HFFc6 (cell line): ENCODE data around the gene MRC2. TPM values are rescaled to one million over a fixed set of nuclear protein-coding genes. Genes with fewer than 3 reads are reported as not detected.

ENCODE experiments used
- DNase-seq: peaks from one replicate; pipeline ENCODE4 v3.0.0-alpha.2; 2018
- H3K27ac Mint-ChIP-seq: 2 replicates; pipeline ENCODE4 v1.8.0; 2020; ENCODE audit warnings: mild to moderate bottlenecking, mixed read lengths
- H3K27me3 Mint-ChIP-seq: 2 replicates; pipeline ENCODE4 v1.8.0; 2021; ENCODE audit warnings: mild to moderate bottlenecking, moderate library complexity, mixed read lengths; ENCODE audit not compliant: insufficient read depth
- H3K36me3 Mint-ChIP-seq: 2 replicates; pipeline ENCODE4 v1.8.0; 2021; ENCODE audit warnings: low read depth, mixed read lengths
- H3K4me1 Mint-ChIP-seq: 2 replicates; pipeline ENCODE4 v1.8.0; 2020; ENCODE audit warnings: low read depth, mixed read lengths
- H3K4me3 Mint-ChIP-seq: 2 replicates; pipeline ENCODE4 v1.8.0; 2020; ENCODE audit warnings: mild to moderate bottlenecking, moderate library complexity, mixed read lengths
- H3K9me3 Mint-ChIP-seq: 2 replicates; pipeline ENCODE4 v1.8.0; 2020; ENCODE audit warnings: mild to moderate bottlenecking, mixed read lengths
- total RNA-seq, 6 experiments: library from RNA; stranded (reverse); fragmentation: NEBNext Ultra II Directional; extraction: Animal tissue kit (Norgen Biotek cat#: 25700); gene quantifications; 2 replicates in 1 of 6; 3 replicates in 5 of 6; pipeline ENCODE4 v1.2.3, GENCODE V29; 2021
- TF ChIP-seq, protein P1 (sequence below): fragments of 200-600 bp; sonication (generic); IDR thresholded peaks from 2 replicates; pipeline ENCODE4 v1.5.0; 2021; ENCODE audit warnings: antibody characterized with exemption, mild to moderate bottlenecking

MRC2 gene
- total RNA-seq, 6 experiments from 2014 or later: 255 to 313 (median 279) TPM

DNA sequence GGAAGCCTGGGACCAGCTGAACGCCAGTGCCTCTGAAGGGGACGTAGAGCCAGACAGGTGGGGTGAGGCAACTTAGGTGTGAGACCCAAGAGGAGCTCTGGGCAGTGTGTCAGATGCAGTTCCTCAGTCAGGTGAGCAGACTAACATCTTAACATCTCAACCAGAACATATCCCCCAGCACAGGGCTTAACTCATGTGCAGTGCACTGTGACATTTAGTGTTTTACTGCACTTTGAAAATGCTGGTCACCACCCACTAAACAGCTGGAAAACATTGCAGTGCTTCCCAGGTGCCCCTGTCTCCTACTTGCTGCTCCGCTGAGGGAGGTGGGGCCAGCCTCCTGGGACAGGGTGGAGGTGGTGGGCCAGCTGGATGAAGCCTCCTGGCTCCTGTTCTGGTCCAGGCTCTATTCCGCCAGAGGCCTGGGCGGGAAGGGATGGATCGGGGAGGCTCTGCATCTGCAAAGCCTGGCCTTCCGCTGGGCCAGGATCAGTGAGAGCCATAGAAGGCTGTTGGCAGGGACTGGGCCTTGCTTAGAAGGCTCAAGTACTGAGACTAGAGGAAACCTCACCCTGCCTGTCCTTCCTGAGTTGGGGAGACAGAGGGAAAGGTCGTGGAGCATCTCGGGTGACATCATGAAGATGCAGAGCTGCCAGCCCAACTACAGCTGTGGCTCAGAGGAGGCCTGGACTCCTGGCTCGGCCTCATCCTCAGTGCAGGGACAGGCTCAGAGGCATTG is 7.9 kb upstream of the MRC2 start:
- Mint-ChIP-seq H3K4me1 (peaks cover 22% of the 10 kb centered on the region), H3K27me3 (peaks cover 6% of the 10 kb centered on the region), H3K4me3 (no peak overlapping the region), H3K36me3 (peaks cover 7% of the 10 kb centered on the region; the same call in 1 of the 2 replicates), H3K27ac (no peak overlapping the region), H3K9me3 (no peaks in the 10 kb centered on the region)
- TF ChIP-seq, protein P1, sequence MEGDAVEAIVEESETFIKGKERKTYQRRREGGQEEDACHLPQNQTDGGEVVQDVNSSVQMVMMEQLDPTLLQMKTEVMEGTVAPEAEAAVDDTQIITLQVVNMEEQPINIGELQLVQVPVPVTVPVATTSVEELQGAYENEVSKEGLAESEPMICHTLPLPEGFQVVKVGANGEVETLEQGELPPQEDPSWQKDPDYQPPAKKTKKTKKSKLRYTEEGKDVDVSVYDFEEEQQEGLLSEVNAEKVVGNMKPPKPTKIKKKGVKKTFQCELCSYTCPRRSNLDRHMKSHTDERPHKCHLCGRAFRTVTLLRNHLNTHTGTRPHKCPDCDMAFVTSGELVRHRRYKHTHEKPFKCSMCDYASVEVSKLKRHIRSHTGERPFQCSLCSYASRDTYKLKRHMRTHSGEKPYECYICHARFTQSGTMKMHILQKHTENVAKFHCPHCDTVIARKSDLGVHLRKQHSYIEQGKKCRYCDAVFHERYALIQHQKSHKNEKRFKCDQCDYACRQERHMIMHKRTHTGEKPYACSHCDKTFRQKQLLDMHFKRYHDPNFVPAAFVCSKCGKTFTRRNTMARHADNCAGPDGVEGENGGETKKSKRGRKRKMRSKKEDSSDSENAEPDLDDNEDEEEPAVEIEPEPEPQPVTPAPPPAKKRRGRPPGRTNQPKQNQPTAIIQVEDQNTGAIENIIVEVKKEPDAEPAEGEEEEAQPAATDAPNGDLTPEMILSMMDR: no peak
- no peak for DNase-seq

DNA sequence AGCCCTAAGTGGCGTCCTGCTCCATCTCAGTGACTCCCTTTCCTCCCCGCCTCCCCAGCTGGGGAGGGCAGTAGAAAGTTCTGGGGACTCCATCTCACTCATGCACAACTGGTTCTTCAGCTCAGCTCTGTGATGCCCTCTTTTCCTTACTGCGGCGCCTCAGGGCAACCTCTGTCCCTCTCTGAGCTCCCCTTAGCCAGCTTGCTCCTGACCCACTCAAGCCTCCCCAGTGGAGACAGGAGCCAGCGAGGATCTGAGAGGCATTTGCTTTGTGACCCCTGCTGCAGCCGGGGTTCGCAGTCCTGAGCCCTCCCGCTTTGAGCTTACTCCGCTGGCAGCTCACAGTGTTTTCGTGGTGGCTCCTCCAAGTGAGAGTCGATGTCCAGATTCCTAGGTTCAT is 6.2 kb upstream of the MRC2 start:
- peaks cover 21% of the 10 kb centered on the region for H3K4me1 Mint-ChIP-seq
- TF ChIP-seq, protein P1: no peak
- peaks cover 9% of the 10 kb centered on the region; the same call in 1 of the 2 replicates for H3K36me3 Mint-ChIP-seq
- H3K27me3 Mint-ChIP-seq: peaks cover 6% of the 10 kb centered on the region
- H3K4me3 Mint-ChIP-seq: no peak overlapping the region
- no peak overlapping the region for H3K27ac Mint-ChIP-seq
- H3K9me3 Mint-ChIP-seq: no peaks in the 10 kb centered on the region
- DNase-seq: no peak

DNA sequence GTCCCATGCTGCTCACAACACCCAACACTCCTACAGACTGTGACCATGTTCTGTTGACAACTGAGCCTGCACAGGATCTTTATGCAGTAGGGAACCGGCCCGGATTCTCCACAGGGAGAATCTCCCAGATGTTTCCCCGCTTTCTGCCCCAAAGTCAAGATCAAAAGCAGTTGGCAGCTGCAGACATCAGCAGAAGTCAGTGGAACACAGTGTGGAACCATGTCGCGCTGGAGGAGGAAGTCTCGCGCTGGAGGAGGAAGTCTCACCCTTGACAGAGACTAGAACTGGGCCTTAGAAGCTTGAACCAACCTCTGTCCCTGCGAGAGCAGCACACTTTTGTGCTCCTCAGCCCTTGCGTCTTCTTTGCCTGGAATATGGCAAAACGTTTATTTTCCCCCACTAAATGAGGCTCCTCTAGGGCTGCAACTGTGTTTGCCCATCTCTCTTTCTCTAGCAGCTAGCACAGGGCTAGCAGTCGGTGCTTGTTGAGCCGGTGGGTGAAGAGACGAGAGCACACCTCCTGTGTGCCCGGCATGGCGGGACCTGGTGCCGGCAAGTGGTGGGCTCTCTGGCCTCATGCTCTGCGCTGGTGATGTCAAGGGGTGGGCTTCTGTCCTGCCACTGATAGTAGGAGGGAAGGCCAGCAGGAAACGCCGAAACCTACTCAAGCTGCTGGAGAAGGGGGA is 2.1 kb upstream of the MRC2 start:
- no peak overlapping the region for H3K27ac Mint-ChIP-seq
- H3K9me3 Mint-ChIP-seq: no peaks in the 10 kb centered on the region
- TF ChIP-seq, protein P1: no peak

DNA sequence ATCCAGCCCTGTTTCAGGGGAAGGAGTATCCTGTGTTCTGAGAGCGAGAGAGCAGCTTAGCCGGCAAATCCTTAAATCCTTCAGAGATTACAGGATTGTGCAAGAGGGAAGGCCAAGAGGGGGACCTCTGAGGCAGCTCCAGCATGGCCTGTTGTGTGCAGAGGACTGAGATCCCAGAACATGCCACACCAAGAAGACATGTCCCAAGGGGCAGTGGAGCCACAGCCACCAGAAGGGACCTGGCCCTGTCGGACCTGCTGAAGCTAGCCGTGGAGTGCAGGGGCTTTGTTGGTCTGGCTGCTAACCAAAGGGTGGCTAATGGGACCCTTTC is 1.6 kb upstream of the MRC2 start:
- TF ChIP-seq, protein P1: no peak
- no peaks in the 10 kb centered on the region for H3K9me3 Mint-ChIP-seq
- no peak for DNase-seq
- peaks cover 9% of the 10 kb centered on the region for H3K27me3 Mint-ChIP-seq
- peaks cover 37% of the 10 kb centered on the region for H3K4me1 Mint-ChIP-seq
- peak overlapping the region; percentile 99 for H3K4me3 Mint-ChIP-seq
- peak overlapping the region; percentile 94 for H3K27ac Mint-ChIP-seq
- peaks cover 31% of the 10 kb centered on the region for H3K36me3 Mint-ChIP-seq

More for the DNA sequence above, 2.1 kb upstream of the MRC2 start:
- H3K4me3 Mint-ChIP-seq: no peak overlapping the region
- H3K27me3 Mint-ChIP-seq: peaks cover 6% of the 10 kb centered on the region
- peaks cover 32% of the 10 kb centered on the region for H3K4me1 Mint-ChIP-seq
- H3K36me3 Mint-ChIP-seq: peaks cover 28% of the 10 kb centered on the region
- DNase-seq: no peak

DNA sequence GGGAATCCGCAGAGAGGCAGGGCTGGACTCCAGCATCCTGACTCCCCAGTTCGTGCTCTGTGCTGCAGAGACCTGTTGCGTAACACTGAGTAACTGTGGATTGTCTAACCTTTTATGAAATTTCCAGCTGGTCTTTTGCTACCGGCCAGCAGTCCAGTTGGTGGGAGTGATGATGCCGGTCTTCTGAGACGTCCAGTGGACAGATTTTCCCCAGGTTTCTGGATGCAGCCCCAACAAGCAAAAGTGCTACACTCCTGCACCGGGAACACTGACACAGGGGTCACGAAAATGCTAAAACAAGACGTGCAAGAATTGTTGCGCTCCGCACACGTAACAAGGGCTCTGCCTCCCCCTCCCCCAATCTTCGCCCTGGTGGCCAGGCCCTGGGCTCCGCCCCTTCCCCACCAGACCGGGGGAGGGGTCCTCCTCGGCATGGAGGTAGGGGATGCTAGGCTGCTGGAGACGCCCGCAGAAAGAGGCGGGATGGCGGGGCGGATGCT is 701 bp upstream of the MRC2 start:
- Mint-ChIP-seq H3K27me3 (peaks cover 11% of the 10 kb centered on the region), H3K4me1 (peaks cover 42% of the 10 kb centered on the region), H3K9me3 (no peaks in the 10 kb centered on the region), H3K36me3 (peaks cover 35% of the 10 kb centered on the region), H3K4me3 (peak overlapping the region; percentile 99), H3K27ac (peak overlapping the region; percentile 94)
- TF ChIP-seq, protein P1: no peak; the same call in 1 of the 2 replicates
- DNase-seq: peak; percentile 78
